Neuronal stem cell (in vitro differentiated cells): ENCODE results near the gene RAD51B.

Experiments used
- DNase-seq: peaks from one replicate; pipeline ENCODE4 v3.0.0-alpha.2; 2013; ENCODE audit warnings: low spot score
- H2AFZ ChIP-seq: one replicate; pipeline ENCODE4 v1.6.1; 2013; ENCODE audit warnings: mild to moderate bottlenecking, low read length, inconsistent platforms
- H2AK5ac ChIP-seq: 2 replicates; pipeline ENCODE4 v1.6.1; 2013; ENCODE audit warnings: low read depth, mild to moderate bottlenecking, inconsistent platforms, low read length, moderate library complexity, mixed read lengths
- H2BK120ac ChIP-seq: 2 replicates; pipeline ENCODE4 v1.6.1; 2013; ENCODE audit warnings: low read depth, mild to moderate bottlenecking, inconsistent platforms, low read length, moderate library complexity, mixed read lengths
- H2BK12ac ChIP-seq: one replicate; pipeline ENCODE4 v1.6.1; 2013; ENCODE audit warnings: low read length, inconsistent platforms
- H2BK15ac ChIP-seq: 2 replicates; pipeline ENCODE4 v1.6.1; 2013; ENCODE audit warnings: mild to moderate bottlenecking, low read length, inconsistent platforms, mixed read lengths
- H2BK5ac ChIP-seq: one replicate; pipeline ENCODE4 v1.6.1; 2013; ENCODE audit warnings: inconsistent platforms, mild to moderate bottlenecking, low read length, moderate library complexity
- H3K14ac ChIP-seq: one replicate; pipeline ENCODE4 v1.6.1; 2013; ENCODE audit warnings: low read length, inconsistent platforms
- H3K18ac ChIP-seq: 2 replicates; pipeline ENCODE4 v1.6.1; 2013; ENCODE audit warnings: low read length, inconsistent platforms
- H3K23ac ChIP-seq: 2 replicates; pipeline ENCODE4 v1.6.1; 2013; ENCODE audit warnings: low read depth, mild to moderate bottlenecking, mixed read lengths, low read length, inconsistent platforms; ENCODE audit not compliant: poor library complexity
- H3K27ac ChIP-seq: replicated peaks from 3 replicates; pipeline ENCODE4 v1.5.1; 2013; ENCODE audit warnings: low read length, inconsistent platforms
- H3K27me3 ChIP-seq, 3 experiments: 2 replicates each; pipeline ENCODE4 v1.6.1; 2013; ENCODE audit warnings: low read length in 3 of 3, mild to moderate bottlenecking in 2 of 3, inconsistent platforms in 1 of 3, low read depth in 1 of 3, mixed read lengths in 1 of 3, moderate library complexity in 1 of 3; ENCODE audit not compliant: control insufficient read depth in 3 of 3, insufficient read depth in 3 of 3
- H3K36me3 ChIP-seq, 2 donors: replicated peaks in 1 of 2; 2 replicates each; pipeline ENCODE4 v1.6.1; 2013; ENCODE audit warnings: low read length in 2 of 2; ENCODE audit not compliant: control insufficient read depth in 2 of 2, insufficient read depth in 2 of 2
- H3K4ac ChIP-seq: 2 replicates; pipeline ENCODE4 v1.6.1; 2013; ENCODE audit warnings: inconsistent platforms, mild to moderate bottlenecking, low read length, moderate library complexity
- H3K4me1 ChIP-seq, 2 donors: 1 replicate in 1 of 2; 2 replicates in 1 of 2; pipeline ENCODE4 v1.6.1; 2013; ENCODE audit warnings: low read length in 2 of 2, low read depth in 1 of 2; ENCODE audit not compliant: control insufficient read depth in 2 of 2, insufficient read depth in 1 of 2
- H3K4me2 ChIP-seq: one replicate; pipeline ENCODE4 v1.6.1; 2013; ENCODE audit warnings: mild to moderate bottlenecking, low read length, inconsistent platforms; ENCODE audit not compliant: insufficient read depth, poor library complexity, severe bottlenecking
- H3K4me3 ChIP-seq, 2 donors: 2 replicates each; pipeline ENCODE4 v1.5.1; 2013; ENCODE audit warnings: low read length in 2 of 2, mild to moderate bottlenecking in 2 of 2, inconsistent platforms in 1 of 2, moderate library complexity in 1 of 2
- H3K79me1 ChIP-seq: one replicate; pipeline ENCODE4 v1.6.1; 2013; ENCODE audit warnings: low read depth, mild to moderate bottlenecking, inconsistent platforms, low read length, moderate library complexity
- H3K9ac ChIP-seq: one replicate; pipeline ENCODE4 v1.6.1; 2013; ENCODE audit warnings: mild to moderate bottlenecking, low read depth, low read length, inconsistent platforms; ENCODE audit not compliant: poor library complexity
- H3K9me3 ChIP-seq, 2 donors: replicated peaks in 1 of 2; 2 replicates each; pipeline versions ENCODE3 to v1.6.1; 2013; ENCODE audit warnings: low read length in 2 of 2, mild to moderate bottlenecking in 2 of 2, inconsistent platforms in 1 of 2, low read depth in 1 of 2, mixed read lengths in 1 of 2, moderate library complexity in 1 of 2; ENCODE audit not compliant: control insufficient read depth in 2 of 2, insufficient read depth in 1 of 2
- H4K8ac ChIP-seq: one replicate; pipeline ENCODE4 v1.6.1; 2013; ENCODE audit warnings: low read depth, mild to moderate bottlenecking, inconsistent platforms, low read length, moderate library complexity
- H4K91ac ChIP-seq: one replicate; pipeline ENCODE4 v1.6.1; 2013; ENCODE audit warnings: low read length, low read depth, mild to moderate bottlenecking, inconsistent platforms; ENCODE audit not compliant: poor library complexity
- WGBS, 2 donors: extraction: QIAGEN DNeasy Blood & Tissue Kit; methylation state at CpG; one replicate each; pipeline ENCODE4 v1.1.7; 2013; ENCODE audit warnings: missing lambda C conversion rate in 2 of 2, mixed read lengths in 1 of 2; ENCODE audit not compliant: insufficient read length in 2 of 2, insufficient replicate concordance in 1 of 2; ENCODE audit errors: extremely low coverage in 2 of 2; 5-methylcytosine and 5-hydroxymethylcytosine counted together

Gene RAD51B

DNA sequence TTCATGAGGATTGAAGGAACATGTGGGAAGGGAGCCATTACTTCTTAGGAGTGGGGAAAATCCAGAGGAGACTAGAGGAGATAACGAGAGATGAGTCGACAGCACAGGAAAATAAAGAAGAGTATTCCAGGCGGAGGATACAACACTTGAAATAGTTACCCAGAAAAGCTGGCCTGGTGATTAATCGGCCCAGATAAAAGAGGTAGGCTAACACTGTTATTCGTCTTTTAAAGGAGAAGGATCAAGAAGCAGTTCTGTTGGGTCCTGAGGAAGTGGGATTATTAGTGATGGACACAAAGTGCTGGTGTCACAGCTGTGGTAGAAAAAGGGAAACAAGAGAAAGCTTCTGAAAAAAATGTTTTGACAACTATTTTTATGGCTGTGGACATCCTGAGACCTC lies 548.0 kb downstream of the RAD51B start:
- no peak overlapping the region for H2BK120ac ChIP-seq

DNA sequence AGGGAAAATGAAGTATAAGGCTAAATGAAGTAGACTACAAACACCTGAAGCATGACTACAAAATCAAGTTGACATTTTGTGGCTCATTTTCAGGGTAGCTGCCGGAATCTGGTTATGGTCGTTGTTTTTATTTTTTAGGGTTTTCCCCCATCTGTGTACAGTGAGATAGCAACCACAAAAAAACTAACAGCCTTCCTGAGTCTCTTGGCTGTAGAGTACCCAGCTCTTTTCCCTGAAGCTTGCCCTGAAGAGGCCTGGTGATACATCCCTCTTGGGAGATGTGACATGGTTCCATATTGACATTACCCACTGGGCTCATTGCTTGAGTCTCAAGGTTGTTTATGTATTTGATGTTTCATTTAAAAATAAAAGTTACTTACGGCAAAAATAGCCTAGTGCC lies 549.3 kb downstream of the RAD51B start:
- Histone ChIP-seq H3K9me3 (no peaks in the 10 kb centered on the region), H2AFZ (no peak overlapping the region), H2BK120ac (no peak overlapping the region), H2BK12ac (no peak overlapping the region), H3K18ac (no peak overlapping the region), H3K4me3 (no peak overlapping the region), H4K91ac (no peak overlapping the region), H3K27me3 (no peaks in the 10 kb centered on the region), H3K4ac (no peak overlapping the region), H3K4me1 (peaks cover 11 to 24% of the 10 kb centered on the region in 2 donors), H3K4me2 (no peak overlapping the region), H3K9ac (no peak overlapping the region), H2BK5ac (no peak overlapping the region), H4K8ac (no peak overlapping the region), H3K36me3 (no peaks in the 10 kb centered on the region), H3K27ac (no peak overlapping the region), H3K23ac (no peak overlapping the region), H2AK5ac (no peak overlapping the region), H2BK15ac (no peak overlapping the region), H3K14ac (no peak overlapping the region), H3K79me1 (no peaks in the 10 kb centered on the region)
- WGBS, 2 donors, result no CpG with 5 or more reads among the region's 3 CpGs
- no peak for DNase-seq

More for the DNA sequence above, 548.0 kb downstream of the RAD51B start:
- Histone ChIP-seq H3K4me3 (no peak overlapping the region), H2BK5ac (no peak overlapping the region), H2BK12ac (no peak overlapping the region), H3K9ac (no peak overlapping the region), H2AK5ac (no peak overlapping the region), H2BK15ac (no peak overlapping the region), H3K4me2 (no peak overlapping the region), H3K27me3 (no peaks in the 10 kb centered on the region), H3K36me3 (no peaks in the 10 kb centered on the region), H3K9me3 (no peaks in the 10 kb centered on the region), H2AFZ (no peak overlapping the region), H3K79me1 (no peaks in the 10 kb centered on the region), H3K4me1 (peaks cover 18 to 29% of the 10 kb centered on the region in 2 donors), H3K4ac (no peak overlapping the region), H3K23ac (no peak overlapping the region), H4K91ac (no peak overlapping the region), H3K27ac (no peak overlapping the region), H3K18ac (no peak overlapping the region), H3K14ac (no peak overlapping the region), H4K8ac (no peak overlapping the region)
- DNase-seq, result no peak
- WGBS, 2 donors, result no CpG with 5 or more reads among the region's 5 CpGs

DNA sequence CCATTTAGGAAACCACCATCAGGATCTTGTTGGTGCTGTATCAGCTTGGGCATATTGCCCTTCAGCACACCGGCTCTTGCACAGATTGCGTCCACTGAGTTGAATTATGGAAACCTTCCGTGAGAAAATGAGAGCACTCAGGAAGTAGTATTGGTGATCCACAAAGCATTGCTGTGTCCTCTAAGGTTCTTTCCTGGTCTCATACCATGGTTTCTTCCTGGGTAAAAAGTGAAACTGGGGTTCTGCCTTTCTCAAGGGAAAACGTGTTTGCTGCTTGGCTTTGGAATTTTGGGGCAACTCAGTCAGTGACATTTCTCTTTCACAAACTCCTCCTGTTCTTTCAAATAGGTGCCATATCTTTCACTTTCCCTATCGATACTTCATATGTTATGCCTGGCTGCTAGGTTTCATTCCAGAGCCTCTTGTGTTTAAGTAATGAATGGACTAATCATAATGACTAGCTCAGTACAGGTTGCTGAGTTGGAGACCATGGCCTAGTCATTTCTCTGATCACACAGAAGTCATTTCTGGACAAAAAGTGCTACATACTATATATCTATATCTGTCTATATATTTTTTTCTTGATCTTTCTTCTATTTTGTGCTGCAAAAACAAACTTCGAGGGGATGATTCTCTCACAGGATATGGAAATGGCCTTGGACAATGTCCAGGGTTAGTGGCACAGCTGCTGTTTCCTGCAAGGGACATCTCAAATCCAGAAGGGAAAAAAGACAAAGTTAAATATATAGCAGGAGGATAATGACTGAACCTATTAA lies 549.9 kb downstream of the RAD51B start:
- Histone ChIP-seq H3K9me3 (no peaks in the 10 kb centered on the region), H2BK15ac (no peak overlapping the region), H3K14ac (no peak overlapping the region), H2BK12ac (no peak overlapping the region), H3K4me1 (peaks cover 8 to 18% of the 10 kb centered on the region in 2 donors), H2BK5ac (no peak overlapping the region), H4K91ac (no peak overlapping the region), H2BK120ac (no peak overlapping the region), H3K27me3 (no peaks in the 10 kb centered on the region), H3K23ac (no peak overlapping the region), H4K8ac (no peak overlapping the region), H3K27ac (no peak overlapping the region), H2AFZ (no peak overlapping the region), H3K4me2 (no peak overlapping the region), H3K18ac (no peak overlapping the region), H3K36me3 (no peaks in the 10 kb centered on the region), H3K4me3 (no peak overlapping the region), H2AK5ac (no peak overlapping the region), H3K79me1 (no peaks in the 10 kb centered on the region), H3K4ac (no peak overlapping the region), H3K9ac (no peak overlapping the region)
- no peak for DNase-seq
- no CpG with 5 or more reads among the region's 6 CpGs for WGBS, 2 donors

DNA sequence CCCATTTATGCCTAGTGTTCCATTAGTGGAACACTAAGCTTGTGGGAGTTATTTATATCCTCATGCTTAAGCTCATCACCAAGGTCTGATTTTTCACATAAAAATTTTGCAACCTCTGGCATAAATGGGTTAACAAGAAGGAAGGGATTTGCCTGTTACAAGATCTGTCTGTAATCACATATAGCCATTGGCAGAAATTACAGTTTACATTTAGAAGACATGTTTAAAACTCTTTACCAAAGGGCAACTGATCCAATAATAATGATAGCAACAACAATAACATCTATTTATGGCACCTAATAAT lies 550.4 kb downstream of the RAD51B start:
- no peak overlapping the region for H2BK15ac ChIP-seq
- H3K27me3 ChIP-seq, result no peaks in the 10 kb centered on the region
- no peak overlapping the region for H2AFZ ChIP-seq
- H3K4me3 ChIP-seq, result no peak overlapping the region
- H3K14ac ChIP-seq, result no peak overlapping the region
- no peak overlapping the region for H3K23ac ChIP-seq
- H3K18ac ChIP-seq, result no peak overlapping the region
- no peaks in the 10 kb centered on the region for H3K9me3 ChIP-seq
- no peak overlapping the region for H2BK120ac ChIP-seq
- H2AK5ac ChIP-seq, result no peak overlapping the region
- H3K9ac ChIP-seq, result no peak overlapping the region
- no peak overlapping the region for H3K4ac ChIP-seq
- no peak overlapping the region for H4K8ac ChIP-seq
- no peak overlapping the region for H3K4me2 ChIP-seq
- DNase-seq, result no peak
- no peak overlapping the region for H4K91ac ChIP-seq
- no peaks in the 10 kb centered on the region for H3K79me1 ChIP-seq
- no peaks in the 10 kb centered on the region for H3K36me3 ChIP-seq
- H2BK12ac ChIP-seq, result no peak overlapping the region
- H3K4me1 ChIP-seq, result peaks cover 7 to 13% of the 10 kb centered on the region in 2 donors
- no peak overlapping the region for H2BK5ac ChIP-seq
- no peak overlapping the region for H3K27ac ChIP-seq
